GM23338 (cell line): Measurements from ENCODE around the gene INTS6L. TPM values are rescaled to one million over a fixed set of nuclear protein-coding genes. Genes with fewer than 3 reads are reported as not detected.

Source experiments
- ATAC-seq: fragments of 200-7000 bp; cut with Tn5 transposase; 3 replicates; pipeline ENCODE4 v1.9.1; 2020
- DNase-seq: peaks from one replicate; pipeline ENCODE4 v3.0.0-alpha.2; 2015; ENCODE audit warnings: low spot score
- H2AFZ ChIP-seq: fragments of 200-600 bp; sonication (generic); 2 replicates; pipeline ENCODE4 v1.8.0; 2016; ENCODE audit warnings: antibody characterized with exemption, mild to moderate bottlenecking, moderate library complexity
- H3F3A ChIP-seq: fragments of 200-600 bp; sonication (generic); replicated peaks from 2 replicates; pipeline ENCODE4 v1.8.0; 2017; ENCODE audit warnings: antibody characterized with exemption, mixed run types, low read depth
- H3K27ac ChIP-seq: fragments of 200-600 bp; sonication (generic); 2 replicates; pipeline ENCODE4 v1.6.1; 2016; ENCODE audit warnings: low read depth
- H3K27me3 ChIP-seq: fragments of 200-600 bp; sonication (generic); 2 replicates; pipeline ENCODE4 v1.8.0; 2016; ENCODE audit warnings: mild to moderate bottlenecking, mixed run types, moderate library complexity; ENCODE audit not compliant: insufficient read depth
- H3K36me3 ChIP-seq: fragments of 200-600 bp; sonication (generic); 2 replicates; pipeline ENCODE4 v1.8.0; 2016; ENCODE audit warnings: mild to moderate bottlenecking; ENCODE audit not compliant: insufficient read depth
- H3K4me1 ChIP-seq: fragments of 200-600 bp; sonication (generic); 2 replicates; pipeline ENCODE4 v1.8.0; 2016; ENCODE audit warnings: mild to moderate bottlenecking, moderate library complexity; ENCODE audit not compliant: insufficient read depth
- H3K4me2 ChIP-seq: fragments of 200-600 bp; sonication (generic); 2 replicates; pipeline ENCODE4 v1.7.1; 2017; ENCODE audit warnings: mixed run types
- H3K4me3 ChIP-seq: fragments of 200-600 bp; sonication (generic); 2 replicates; pipeline ENCODE4 v1.6.1; 2016; ENCODE audit warnings: mixed run types
- H3K79me2 ChIP-seq: fragments of 200-600 bp; sonication (generic); replicated peaks from 2 replicates; pipeline ENCODE4 v1.8.0; 2017; ENCODE audit warnings: mild to moderate bottlenecking; ENCODE audit not compliant: insufficient read depth
- H3K9me2 ChIP-seq: fragments of 200-600 bp; sonication (generic); 2 replicates; pipeline ENCODE4 v1.8.0; 2017; ENCODE audit not compliant: insufficient read depth
- H4K20me1 ChIP-seq: fragments of 200-600 bp; sonication (generic); replicated peaks from 2 replicates; pipeline ENCODE4 v1.8.0; 2017; ENCODE audit warnings: mild to moderate bottlenecking; ENCODE audit not compliant: insufficient read depth
- H3K27ac Mint-ChIP-seq: 2 replicates; pipeline ENCODE4 v1.8.0; 2020; ENCODE audit warnings: inconsistent platforms, mild to moderate bottlenecking, moderate library complexity, mixed read lengths
- H3K27me3 Mint-ChIP-seq: 3 replicates; pipeline ENCODE4 v1.8.0; 2022; ENCODE audit warnings: low read depth, mild to moderate bottlenecking, moderate library complexity, mixed read lengths, inconsistent platforms; ENCODE audit not compliant: insufficient read depth, poor library complexity
- H3K36me3 Mint-ChIP-seq: 3 replicates; pipeline ENCODE4 v1.8.0; 2021; ENCODE audit warnings: low read depth, mild to moderate bottlenecking, inconsistent platforms, moderate library complexity, mixed read lengths
- H3K4me1 Mint-ChIP-seq: 3 replicates; pipeline ENCODE4 v1.8.0; 2020; ENCODE audit warnings: mild to moderate bottlenecking, inconsistent platforms, mixed read lengths
- H3K4me3 Mint-ChIP-seq: 3 replicates; pipeline ENCODE4 v1.8.0; 2021; ENCODE audit warnings: moderate library complexity, mild to moderate bottlenecking, inconsistent platforms, mixed read lengths
- H3K9me3 Mint-ChIP-seq: 3 replicates; pipeline ENCODE4 v1.8.0; 2020; ENCODE audit warnings: moderate library complexity, mild to moderate bottlenecking, inconsistent platforms, mixed read lengths
- CREB1 ChIP-seq: fragments of 250-450 bp; sonication (Bioruptor Pico); IDR thresholded peaks from 2 replicates; pipeline ENCODE4 v1.5.0; 2020; ENCODE audit warnings: low read depth, mild to moderate bottlenecking, moderate library complexity
- EZH2 ChIP-seq: fragments of 200-600 bp; sonication (generic); IDR thresholded peaks from one replicate; pipeline ENCODE4 v1.8.0; 2017; ENCODE audit warnings: antibody characterized with exemption, mild to moderate bottlenecking, low read depth; ENCODE audit not compliant: unreplicated experiment
- EZH2phosphoT487 ChIP-seq: fragments of 200-600 bp; sonication (generic); IDR thresholded peaks from one replicate; pipeline ENCODE4 v1.8.1; 2018; ENCODE audit warnings: antibody characterized with exemption; ENCODE audit not compliant: unreplicated experiment
- JUNB ChIP-seq: IDR thresholded peaks from one replicate; pipeline ENCODE4 v1.6.1; 2016; ENCODE audit warnings: antibody characterized with exemption; ENCODE audit not compliant: unreplicated experiment
- NANOG ChIP-seq: IDR thresholded peaks from 2 replicates; pipeline ENCODE4 v1.6.1; 2016; ENCODE audit warnings: antibody characterized with exemption, borderline replicate concordance
- POLR2AphosphoS5 ChIP-seq: IDR thresholded peaks from 2 replicates; pipeline ENCODE4 v1.6.1; 2016; ENCODE audit warnings: antibody characterized with exemption, low read depth
- STAT1 ChIP-seq: IDR thresholded peaks from one replicate; pipeline ENCODE4 v1.6.1; 2016; ENCODE audit warnings: antibody characterized with exemption; ENCODE audit not compliant: unreplicated experiment
- ZNF114 ChIP-seq: fragments of 250-450 bp; sonication (Bioruptor Pico); IDR thresholded peaks from 2 replicates; pipeline ENCODE4 v1.5.0; 2020; ENCODE audit warnings: mild to moderate bottlenecking, moderate library complexity
- ZNF331 ChIP-seq: fragments of 250-450 bp; sonication (Bioruptor Pico); IDR thresholded peaks from 2 replicates; pipeline ENCODE4 v1.5.0; 2020; ENCODE audit warnings: low read depth, mild to moderate bottlenecking, moderate library complexity
- polyA plus RNA-seq: library from polyadenylated mRNA; unstranded; fragments of >200 nt; fragmentation: Nextera tagmentation; extraction: Ambion mirVana; gene quantifications from 2 replicates; pipeline ENCODE4 v1.2.1, GENCODE V29; 2016
- total RNA-seq: library from RNA; depleted of rRNA; stranded (reverse); fragments of >200 nt; shearing (Covaris generic); gene quantifications from 2 replicates; pipeline ENCODE4 v1.2.3, GENCODE V29; 2014
- TF ChIP-seq, protein P1 (sequence below), 2 experiments: fragments of 200-600 bp in 1 of 2; sonication (generic) in 1 of 2; conservative IDR thresholded peaks; 2 replicates each; pipeline versions ENCODE4 v1.5.1 to v1.6.1; 2016 to 2017; ENCODE audit warnings: antibody characterized with exemption in 2 of 2, low read depth in 2 of 2, mild to moderate bottlenecking in 2 of 2, moderate library complexity in 1 of 2
- TF ChIP-seq, protein P2 (sequence below): IDR thresholded peaks from 2 replicates; pipeline ENCODE4 v1.6.1; 2016; ENCODE audit warnings: antibody characterized with exemption
- TF ChIP-seq, protein P3 (sequence below): IDR thresholded peaks from one replicate; pipeline ENCODE4 v1.6.1; 2018; ENCODE audit warnings: antibody characterized with exemption; ENCODE audit not compliant: unreplicated experiment
- TF ChIP-seq, protein P4 (sequence below): fragments of 250-450 bp; sonication (Bioruptor Pico); IDR thresholded peaks from 2 replicates; pipeline ENCODE4 v1.5.0; 2020; ENCODE audit warnings: mild to moderate bottlenecking, moderate library complexity

Gene INTS6L
- total and polyA plus RNA-seq, 2 experiments from 2014 or later = 4.5 to 6.4 TPM

DNA sequence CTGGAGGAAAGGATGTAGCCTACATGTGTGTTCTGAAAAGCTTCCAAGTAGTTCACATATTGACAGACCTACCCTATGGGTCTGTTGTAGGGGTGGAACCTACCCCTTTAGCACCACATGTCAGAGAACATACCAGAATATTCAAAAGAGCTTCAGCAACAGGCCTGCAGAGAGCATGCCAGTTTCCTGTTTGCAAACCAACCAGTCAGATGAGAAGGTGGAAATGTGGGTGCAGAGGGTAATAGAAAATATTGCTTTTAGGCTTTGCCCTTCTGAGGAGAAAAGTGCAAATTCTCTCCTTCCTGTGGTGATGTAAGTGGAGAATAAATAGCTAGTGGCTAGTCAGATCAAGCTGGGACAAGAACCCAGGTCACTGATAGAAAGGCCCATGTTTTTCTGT, 16.4 kb downstream of the INTS6L start:
- no peak for TF ChIP-seq POLR2AphosphoS5
- TF ChIP-seq JUNB = no peak
- no peak for TF ChIP-seq ZNF331
- no peak for TF ChIP-seq EZH2phosphoT487
- TF ChIP-seq EZH2 = no peak
- TF ChIP-seq, protein P1, sequence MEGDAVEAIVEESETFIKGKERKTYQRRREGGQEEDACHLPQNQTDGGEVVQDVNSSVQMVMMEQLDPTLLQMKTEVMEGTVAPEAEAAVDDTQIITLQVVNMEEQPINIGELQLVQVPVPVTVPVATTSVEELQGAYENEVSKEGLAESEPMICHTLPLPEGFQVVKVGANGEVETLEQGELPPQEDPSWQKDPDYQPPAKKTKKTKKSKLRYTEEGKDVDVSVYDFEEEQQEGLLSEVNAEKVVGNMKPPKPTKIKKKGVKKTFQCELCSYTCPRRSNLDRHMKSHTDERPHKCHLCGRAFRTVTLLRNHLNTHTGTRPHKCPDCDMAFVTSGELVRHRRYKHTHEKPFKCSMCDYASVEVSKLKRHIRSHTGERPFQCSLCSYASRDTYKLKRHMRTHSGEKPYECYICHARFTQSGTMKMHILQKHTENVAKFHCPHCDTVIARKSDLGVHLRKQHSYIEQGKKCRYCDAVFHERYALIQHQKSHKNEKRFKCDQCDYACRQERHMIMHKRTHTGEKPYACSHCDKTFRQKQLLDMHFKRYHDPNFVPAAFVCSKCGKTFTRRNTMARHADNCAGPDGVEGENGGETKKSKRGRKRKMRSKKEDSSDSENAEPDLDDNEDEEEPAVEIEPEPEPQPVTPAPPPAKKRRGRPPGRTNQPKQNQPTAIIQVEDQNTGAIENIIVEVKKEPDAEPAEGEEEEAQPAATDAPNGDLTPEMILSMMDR (conservative IDR thresholded peaks at IDR 0.05; ENCODE audit: low read depth in 2 of 2) = no peak
- TF ChIP-seq ZNF114 (CRISPR knock-in tag) = no peak
- no peak for TF ChIP-seq CREB1 (CRISPR knock-in tag)
- TF ChIP-seq, protein P2, sequence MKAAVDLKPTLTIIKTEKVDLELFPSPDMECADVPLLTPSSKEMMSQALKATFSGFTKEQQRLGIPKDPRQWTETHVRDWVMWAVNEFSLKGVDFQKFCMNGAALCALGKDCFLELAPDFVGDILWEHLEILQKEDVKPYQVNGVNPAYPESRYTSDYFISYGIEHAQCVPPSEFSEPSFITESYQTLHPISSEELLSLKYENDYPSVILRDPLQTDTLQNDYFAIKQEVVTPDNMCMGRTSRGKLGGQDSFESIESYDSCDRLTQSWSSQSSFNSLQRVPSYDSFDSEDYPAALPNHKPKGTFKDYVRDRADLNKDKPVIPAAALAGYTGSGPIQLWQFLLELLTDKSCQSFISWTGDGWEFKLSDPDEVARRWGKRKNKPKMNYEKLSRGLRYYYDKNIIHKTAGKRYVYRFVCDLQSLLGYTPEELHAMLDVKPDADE = no peak
- no peak for TF ChIP-seq NANOG
- TF ChIP-seq, protein P3, sequence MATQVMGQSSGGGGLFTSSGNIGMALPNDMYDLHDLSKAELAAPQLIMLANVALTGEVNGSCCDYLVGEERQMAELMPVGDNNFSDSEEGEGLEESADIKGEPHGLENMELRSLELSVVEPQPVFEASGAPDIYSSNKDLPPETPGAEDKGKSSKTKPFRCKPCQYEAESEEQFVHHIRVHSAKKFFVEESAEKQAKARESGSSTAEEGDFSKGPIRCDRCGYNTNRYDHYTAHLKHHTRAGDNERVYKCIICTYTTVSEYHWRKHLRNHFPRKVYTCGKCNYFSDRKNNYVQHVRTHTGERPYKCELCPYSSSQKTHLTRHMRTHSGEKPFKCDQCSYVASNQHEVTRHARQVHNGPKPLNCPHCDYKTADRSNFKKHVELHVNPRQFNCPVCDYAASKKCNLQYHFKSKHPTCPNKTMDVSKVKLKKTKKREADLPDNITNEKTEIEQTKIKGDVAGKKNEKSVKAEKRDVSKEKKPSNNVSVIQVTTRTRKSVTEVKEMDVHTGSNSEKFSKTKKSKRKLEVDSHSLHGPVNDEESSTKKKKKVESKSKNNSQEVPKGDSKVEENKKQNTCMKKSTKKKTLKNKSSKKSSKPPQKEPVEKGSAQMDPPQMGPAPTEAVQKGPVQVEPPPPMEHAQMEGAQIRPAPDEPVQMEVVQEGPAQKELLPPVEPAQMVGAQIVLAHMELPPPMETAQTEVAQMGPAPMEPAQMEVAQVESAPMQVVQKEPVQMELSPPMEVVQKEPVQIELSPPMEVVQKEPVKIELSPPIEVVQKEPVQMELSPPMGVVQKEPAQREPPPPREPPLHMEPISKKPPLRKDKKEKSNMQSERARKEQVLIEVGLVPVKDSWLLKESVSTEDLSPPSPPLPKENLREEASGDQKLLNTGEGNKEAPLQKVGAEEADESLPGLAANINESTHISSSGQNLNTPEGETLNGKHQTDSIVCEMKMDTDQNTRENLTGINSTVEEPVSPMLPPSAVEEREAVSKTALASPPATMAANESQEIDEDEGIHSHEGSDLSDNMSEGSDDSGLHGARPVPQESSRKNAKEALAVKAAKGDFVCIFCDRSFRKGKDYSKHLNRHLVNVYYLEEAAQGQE = no peak
- TF ChIP-seq, protein P4, sequence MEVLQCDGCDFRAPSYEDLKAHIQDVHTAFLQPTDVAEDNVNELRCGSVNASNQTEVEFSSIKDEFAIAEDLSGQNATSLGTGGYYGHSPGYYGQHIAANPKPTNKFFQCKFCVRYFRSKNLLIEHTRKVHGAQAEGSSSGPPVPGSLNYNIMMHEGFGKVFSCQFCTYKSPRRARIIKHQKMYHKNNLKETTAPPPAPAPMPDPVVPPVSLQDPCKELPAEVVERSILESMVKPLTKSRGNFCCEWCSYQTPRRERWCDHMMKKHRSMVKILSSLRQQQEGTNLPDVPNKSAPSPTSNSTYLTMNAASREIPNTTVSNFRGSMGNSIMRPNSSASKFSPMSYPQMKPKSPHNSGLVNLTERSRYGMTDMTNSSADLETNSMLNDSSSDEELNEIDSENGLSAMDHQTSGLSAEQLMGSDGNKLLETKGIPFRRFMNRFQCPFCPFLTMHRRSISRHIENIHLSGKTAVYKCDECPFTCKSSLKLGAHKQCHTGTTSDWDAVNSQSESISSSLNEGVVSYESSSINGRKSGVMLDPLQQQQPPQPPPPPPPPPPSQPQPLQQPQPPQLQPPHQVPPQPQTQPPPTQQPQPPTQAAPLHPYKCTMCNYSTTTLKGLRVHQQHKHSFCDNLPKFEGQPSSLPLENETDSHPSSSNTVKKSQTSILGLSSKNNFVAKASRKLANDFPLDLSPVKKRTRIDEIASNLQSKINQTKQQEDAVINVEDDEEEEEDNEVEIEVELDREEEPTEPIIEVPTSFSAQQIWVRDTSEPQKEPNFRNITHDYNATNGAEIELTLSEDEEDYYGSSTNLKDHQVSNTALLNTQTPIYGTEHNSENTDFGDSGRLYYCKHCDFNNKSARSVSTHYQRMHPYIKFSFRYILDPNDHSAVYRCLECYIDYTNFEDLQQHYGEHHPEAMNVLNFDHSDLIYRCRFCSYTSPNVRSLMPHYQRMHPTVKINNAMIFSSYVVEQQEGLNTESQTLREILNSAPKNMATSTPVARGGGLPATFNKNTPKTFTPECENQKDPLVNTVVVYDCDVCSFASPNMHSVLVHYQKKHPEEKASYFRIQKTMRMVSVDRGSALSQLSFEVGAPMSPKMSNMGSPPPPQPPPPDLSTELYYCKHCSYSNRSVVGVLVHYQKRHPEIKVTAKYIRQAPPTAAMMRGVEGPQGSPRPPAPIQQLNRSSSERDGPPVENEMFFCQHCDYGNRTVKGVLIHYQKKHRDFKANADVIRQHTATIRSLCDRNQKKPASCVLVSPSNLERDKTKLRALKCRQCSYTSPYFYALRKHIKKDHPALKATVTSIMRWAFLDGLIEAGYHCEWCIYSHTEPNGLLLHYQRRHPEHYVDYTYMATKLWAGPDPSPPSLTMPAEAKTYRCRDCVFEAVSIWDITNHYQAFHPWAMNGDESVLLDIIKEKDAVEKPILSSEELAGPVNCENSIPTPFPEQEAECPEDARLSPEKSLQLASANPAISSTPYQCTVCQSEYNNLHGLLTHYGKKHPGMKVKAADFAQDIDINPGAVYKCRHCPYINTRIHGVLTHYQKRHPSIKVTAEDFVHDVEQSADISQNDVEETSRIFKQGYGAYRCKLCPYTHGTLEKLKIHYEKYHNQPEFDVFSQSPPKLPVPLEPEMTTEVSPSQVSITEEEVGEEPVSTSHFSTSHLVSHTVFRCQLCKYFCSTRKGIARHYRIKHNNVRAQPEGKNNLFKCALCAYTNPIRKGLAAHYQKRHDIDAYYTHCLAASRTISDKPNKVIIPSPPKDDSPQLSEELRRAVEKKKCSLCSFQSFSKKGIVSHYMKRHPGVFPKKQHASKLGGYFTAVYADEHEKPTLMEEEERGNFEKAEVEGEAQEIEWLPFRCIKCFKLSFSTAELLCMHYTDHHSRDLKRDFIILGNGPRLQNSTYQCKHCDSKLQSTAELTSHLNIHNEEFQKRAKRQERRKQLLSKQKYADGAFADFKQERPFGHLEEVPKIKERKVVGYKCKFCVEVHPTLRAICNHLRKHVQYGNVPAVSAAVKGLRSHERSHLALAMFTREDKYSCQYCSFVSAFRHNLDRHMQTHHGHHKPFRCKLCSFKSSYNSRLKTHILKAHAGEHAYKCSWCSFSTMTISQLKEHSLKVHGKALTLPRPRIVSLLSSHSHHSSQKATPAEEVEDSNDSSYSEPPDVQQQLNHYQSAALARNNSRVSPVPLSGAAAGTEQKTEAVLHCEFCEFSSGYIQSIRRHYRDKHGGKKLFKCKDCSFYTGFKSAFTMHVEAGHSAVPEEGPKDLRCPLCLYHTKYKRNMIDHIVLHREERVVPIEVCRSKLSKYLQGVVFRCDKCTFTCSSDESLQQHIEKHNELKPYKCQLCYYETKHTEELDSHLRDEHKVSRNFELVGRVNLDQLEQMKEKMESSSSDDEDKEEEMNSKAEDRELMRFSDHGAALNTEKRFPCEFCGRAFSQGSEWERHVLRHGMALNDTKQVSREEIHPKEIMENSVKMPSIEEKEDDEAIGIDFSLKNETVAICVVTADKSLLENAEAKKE = no peak
- TF ChIP-seq STAT1 = no peak
- no peak overlapping the region for H3K27ac ChIP-seq
- no peaks in the 10 kb centered on the region for H3F3A ChIP-seq
- no peak overlapping the region for H3K4me2 ChIP-seq
- DNase-seq (no peak), ATAC-seq (no peak)
- no peak overlapping the region for H3K27ac Mint-ChIP-seq
- H3K79me2 ChIP-seq = no peaks in the 10 kb centered on the region
- no peaks in the 10 kb centered on the region for H3K36me3 ChIP-seq
- no peaks in the 10 kb centered on the region for H3K9me3 Mint-ChIP-seq
- H3K4me3 ChIP-seq = no peak overlapping the region
- no peaks in the 10 kb centered on the region for H3K4me1 ChIP-seq
- H3K36me3 Mint-ChIP-seq = no peaks in the 10 kb centered on the region
- no peak overlapping the region for H3K4me3 Mint-ChIP-seq
- no peak overlapping the region for H2AFZ ChIP-seq
- peaks cover 6% of the 10 kb centered on the region; the same call in 2 of the 3 replicates for H3K4me1 Mint-ChIP-seq
- H3K27me3 ChIP-seq = no peaks in the 10 kb centered on the region
- no peaks in the 10 kb centered on the region for H3K27me3 Mint-ChIP-seq
- no peaks in the 10 kb centered on the region for H4K20me1 ChIP-seq
- no peaks in the 10 kb centered on the region for H3K9me2 ChIP-seq
